HG03066 (cell line): ENCODE data around the gene PTPN4.

Experiments used
- ATAC-seq: cut with Tn5 transposase; IDR thresholded peaks from one replicate; pipeline ENCODE4 v1.9.1; 2021; ENCODE audit warnings: low read depth; ENCODE audit not compliant: unreplicated experiment

The PTPN4 gene

GRCh38 chr2:119760956-119761275 lies 1.2 kb downstream of the PTPN4 start:
- no peak for ATAC-seq

DNA sequence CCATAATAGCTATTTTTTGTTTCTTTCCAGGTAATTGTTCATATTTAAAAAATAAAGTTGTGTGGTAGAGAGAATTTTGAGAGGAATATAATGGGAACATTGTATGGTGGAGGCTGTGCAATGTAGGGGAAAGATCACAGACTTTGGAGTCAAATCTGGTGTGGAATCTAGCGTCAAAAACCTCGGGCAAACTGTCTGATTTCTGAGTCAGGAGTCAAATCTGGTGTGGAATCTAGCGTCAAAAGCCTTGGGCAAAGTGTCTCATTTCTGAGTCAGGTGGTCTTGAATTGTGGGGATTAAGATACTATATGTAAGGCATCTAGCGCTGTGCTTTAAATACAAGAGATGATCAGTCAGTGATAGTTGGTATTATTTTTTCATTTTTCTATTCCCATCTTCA lies 5.1 kb downstream of the PTPN4 start:
- no peak for ATAC-seq

GRCh38 chr2:119765433-119766002 lies 5.8 kb downstream of the PTPN4 start:
- ATAC-seq, result no peak

DNA sequence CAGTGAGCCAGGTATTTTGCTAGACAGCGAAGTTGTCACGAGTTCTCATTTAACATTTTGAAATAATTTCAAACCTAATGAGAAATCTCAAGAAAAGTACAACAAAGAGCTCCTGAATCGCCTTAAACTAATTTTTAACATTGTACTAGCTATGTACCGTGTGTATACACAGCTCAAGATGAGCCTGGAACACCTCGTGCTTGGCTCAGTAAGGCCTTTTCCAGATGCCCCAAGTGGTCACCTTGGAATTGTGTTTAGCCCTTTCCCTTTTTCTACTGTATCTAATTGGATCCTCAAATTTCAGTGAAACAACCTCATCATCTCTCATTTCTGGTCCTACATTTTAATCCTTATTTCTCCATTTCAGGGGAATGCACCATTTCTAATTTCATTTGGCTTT lies 7.2 kb downstream of the PTPN4 start:
- no peak for ATAC-seq

DNA sequence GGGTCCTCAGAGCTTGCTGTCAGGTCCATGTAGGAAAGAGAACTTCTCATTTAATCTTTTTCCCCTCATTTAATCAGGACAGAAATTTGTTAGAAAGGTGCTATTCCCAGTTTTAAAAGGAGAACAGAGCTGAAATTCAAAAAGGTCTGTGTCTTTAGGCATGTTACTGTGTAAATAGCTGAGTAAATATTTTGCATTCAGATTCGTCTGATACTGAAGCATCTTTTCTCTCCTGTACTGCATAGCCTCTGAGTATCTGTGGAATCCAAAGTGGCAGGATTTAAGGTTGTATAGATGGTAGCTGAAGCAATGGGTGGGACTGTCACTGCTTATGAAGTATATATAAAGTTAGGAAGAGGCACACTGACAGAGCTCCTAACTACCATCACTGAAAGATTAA lies 9.0 kb downstream of the PTPN4 start:
- no peak for ATAC-seq

DNA sequence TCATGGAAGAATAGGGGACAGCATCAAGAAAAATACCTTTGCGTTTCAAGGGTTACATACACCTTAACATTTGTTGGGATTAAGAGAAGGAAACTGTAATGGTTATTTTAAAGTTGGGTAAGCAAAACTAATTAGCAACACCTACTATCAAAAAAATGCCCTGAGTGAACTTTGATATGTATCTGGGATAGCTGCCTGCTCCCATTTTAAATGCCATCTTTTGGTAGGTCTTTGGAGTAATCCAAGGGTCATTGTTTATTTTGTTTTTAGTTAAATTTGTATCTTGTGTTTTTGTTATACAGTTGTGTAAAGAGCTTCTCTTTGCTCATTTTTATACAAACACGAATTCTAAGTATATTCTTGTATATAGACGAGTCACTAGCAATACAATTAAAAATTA lies 9.9 kb downstream of the PTPN4 start:
- ATAC-seq, result no peak

DNA sequence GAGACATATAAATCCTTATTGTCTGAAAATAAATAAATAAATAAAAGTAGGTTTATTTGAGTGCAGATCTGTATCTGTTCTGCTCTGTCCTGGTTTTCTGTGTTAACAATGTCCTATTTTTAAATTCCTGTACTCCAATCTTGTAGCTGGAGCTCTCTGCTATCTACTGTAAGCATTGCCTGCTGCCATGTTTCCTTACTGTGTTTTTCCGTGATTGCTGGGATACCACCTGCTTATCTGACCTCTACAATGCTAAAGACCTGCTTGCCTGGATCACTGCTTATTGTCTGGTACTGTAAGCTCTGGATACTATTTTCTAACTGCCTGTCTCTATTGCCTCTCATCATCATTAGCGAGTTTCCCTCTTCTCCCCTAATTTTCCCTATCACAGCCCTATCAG lies 11.6 kb downstream of the PTPN4 start:
- ATAC-seq, result no peak

- ATAC-seq, result no peak
Observed at GRCh38 chr2:119772128-119772527, 12.4 kb downstream of the PTPN4 start.

DNA sequence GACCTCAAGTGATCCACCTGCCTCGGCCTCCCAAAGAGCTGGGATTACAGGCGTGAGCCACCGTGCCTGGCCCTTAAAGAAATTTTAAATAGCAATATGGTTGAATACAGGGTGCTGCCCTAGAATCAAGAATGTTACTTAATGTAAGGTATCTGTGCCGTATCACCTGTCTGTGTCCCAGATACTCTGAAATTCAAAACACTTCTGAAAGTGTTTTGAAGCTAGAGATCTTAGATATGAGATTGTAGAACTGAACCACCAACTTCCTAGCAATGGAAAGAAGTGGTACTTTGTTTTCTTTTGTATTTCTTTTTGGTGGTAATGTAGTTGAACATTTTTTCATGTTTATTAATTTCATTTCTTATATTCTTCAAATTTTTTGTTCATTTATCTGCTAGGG lies 13.0 kb downstream of the PTPN4 start:
- ATAC-seq, result no peak

- ATAC-seq, result no peak
Observed at GRCh38 chr2:119774026-119774425, 14.3 kb downstream of the PTPN4 start.

- no peak for ATAC-seq
Observed at GRCh38 chr2:119775102-119775501, 15.4 kb downstream of the PTPN4 start.

DNA sequence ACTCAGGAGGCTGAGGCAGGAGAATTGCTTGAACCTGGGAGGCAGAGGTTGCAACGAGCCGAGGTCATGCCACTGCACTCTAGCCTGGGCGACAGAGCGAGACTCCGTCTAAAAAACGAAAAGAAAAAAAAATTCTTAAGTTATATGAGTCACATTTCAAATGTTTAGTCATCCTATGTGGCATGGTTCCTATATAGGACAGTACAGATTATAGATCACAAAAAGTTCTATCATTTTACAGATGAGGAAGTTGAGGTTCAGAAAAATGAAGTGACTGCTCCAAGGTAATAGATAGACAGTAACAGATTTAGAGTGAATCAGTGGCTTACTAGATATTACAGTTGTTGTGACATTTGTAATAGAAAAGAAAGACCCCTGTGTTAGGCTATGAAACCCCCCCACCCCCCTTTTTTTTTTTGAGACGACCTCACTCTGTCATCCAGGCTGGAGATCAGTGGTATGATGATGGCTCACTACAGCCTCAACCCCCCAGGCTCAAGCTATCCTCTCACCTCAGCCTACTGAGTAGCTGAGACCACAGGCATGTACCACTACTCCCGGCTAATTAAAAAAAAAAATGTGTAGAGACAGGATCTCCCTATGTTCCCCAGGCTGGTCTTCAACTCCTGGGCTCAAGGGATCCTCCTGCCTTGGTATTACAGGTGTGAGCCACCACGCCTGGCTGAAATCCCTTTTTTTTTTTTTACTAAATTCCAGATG lies 22.7 kb downstream of the PTPN4 start:
- ATAC-seq, result no peak

DNA sequence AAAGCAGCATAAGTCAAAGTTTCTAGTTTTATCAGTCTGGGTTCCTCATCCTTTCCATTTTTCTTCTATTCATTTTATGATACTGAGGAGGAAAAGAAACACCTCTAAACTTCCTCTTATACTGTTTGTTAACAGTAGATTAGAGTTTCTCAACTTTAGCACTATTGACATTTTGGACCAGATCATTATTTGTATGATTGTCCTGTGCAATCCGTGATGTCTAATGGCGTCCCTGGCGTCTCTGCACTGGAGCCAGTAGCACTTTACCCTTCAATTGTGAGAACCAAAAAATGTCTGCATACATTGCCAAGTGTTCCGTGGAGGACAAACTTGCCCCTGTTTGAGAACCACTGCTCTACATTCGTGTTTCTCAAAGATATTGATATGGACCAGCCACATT lies 25.2 kb downstream of the PTPN4 start:
- no peak for ATAC-seq

DNA sequence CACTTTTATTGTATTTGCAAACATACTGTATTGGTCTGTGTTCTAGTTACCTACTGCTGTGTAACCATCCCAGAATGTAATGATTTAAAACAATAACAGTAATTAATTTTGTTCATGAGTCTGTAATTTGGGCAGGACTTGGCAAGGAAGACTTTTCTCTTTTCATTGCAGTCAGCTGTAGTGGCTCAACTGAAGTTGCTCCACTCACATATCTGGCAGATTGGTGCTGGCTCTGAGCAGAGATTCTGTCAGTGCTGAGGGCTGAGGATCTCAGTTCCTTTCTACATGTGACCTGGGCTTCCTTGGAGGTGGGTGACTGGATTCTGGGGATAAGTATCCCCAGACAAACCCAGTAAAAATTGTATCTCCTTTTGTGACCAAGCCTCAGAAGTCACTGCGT lies 26.6 kb downstream of the PTPN4 start:
- ATAC-seq, result no peak

- ATAC-seq, result no peak
Observed at GRCh38 chr2:119788752-119789151, 29.0 kb downstream of the PTPN4 start.

DNA sequence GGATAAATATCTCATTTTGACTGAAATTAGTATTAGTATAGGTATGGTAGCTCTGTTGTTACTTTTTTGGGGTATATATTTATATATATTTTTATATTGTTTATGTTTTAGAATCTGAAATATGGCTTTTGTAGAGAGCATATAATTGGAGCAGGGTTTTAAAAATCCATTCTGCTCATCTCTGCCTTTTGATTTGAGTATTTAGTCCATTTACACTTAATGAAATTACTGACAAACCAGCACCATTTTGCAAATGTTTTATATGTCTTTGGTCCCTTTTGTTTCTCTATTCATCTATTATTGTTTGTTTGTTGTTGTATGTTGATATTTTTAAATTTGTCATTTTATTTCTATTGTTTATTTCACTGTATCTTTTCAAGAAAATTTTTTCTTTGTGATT lies 30.7 kb downstream of the PTPN4 start:
- no peak for ATAC-seq

DNA sequence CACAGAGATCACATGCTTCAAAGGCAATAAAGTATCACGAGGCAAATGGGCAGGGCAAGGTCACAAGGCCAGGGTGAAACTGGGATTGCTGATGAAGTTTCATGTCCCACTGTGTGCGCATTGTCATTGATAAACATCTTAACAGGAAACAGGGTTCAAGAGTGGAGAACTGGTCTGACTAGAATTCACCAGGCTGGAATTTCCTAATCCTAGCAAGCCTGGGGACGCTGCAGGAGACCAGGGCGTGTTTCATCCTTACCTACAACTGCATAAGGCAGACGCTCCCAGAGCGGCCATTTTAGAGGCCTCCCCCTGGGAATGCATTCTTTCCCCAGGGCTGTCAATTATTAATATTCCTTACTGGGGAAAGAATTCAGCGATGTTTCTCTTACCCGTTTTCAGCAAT lies 33.2 kb downstream of the PTPN4 start:
- no peak for ATAC-seq

DNA sequence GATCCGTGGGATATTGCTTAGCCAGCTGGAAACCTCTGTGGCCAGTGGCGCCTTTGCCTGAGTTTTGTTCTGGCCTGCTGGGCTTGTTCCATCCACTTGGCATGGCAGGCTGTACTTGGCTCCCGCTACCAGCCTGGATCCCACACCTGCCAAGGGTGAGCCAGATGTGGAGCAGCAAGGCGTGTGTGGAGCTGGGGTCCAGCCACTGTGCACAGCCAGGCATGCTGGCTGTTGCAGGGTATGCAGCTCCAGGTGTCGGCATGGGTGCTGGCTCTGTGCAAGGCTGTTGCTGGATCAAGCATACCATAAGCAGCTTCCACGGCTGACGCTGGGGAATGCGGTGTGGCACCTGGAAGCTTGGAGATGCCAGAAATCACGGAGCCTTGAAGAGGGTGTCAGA lies 34.5 kb downstream of the PTPN4 start:
- no peak for ATAC-seq

- no peak for ATAC-seq
Observed at GRCh38 chr2:119795309-119796303, 35.9 kb downstream of the PTPN4 start.

GRCh38 chr2:119800376-119800902 lies 40.7 kb downstream of the PTPN4 start:
- no peak for ATAC-seq

GRCh38 chr2:119801040-119801439 lies 41.3 kb downstream of the PTPN4 start:
- ATAC-seq, result no peak
